ENCODE data around the gene FLII.
A peak's percentile ranks its signal among the peaks of the same experiment; 100 is the strongest.

Gene FLII

DNA sequence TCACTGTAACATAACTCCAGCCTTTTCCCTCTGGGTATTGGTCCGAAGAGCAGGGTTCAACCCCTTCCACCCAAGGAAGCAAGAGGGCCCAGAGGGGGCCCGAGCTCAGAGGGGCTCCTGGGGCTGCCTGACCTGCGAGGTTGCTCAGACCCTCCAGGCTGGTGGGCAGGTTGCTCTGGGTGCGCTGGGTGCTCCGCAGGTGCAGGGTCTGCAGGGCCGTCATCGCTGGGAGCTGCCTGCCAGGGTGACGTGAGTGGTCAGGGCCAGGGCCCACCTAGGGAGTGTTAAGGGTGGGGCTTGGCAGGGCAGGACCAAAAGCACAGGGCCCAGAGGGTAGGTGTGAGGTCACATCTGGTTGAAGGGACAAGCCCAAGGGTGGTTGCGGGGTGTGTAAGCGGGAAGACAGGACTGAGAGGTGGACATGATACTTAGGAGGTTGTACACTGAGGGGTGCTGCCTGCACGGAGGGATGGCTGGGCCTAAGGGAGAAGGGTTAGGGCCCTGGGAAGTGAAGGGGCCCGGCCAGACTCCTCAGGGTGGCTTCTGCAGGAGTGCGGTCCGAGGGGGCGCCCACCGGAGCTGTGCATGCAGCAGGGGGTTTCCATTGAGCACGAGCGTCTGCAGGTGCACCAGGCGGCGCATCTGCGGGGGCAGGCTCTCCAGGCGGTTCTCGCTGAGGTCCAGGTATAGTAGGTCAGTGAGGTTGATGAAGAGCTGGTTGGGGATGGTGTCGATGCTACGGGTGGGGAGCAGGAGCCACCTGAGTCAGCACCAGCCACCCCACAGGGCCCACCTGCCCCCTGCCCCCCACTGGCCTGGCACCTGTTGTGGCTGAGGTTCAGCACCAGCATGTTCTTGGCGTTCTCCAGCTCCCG is 4.4 kb downstream of the FLII start:
- H3K4me3 Mint-ChIP-seq, result no peak overlapping the region
- H3K9me3 Mint-ChIP-seq, result no peaks in the 10 kb centered on the region
- H3K27ac Mint-ChIP-seq, result no peak overlapping the region
- ATAC-seq (replicated peaks) (no peak), DNase-seq (no peak)
- H3K36me3 Mint-ChIP-seq, result peaks cover 43 to 61% of the 10 kb centered on the region in 2 donors
- H3K4me1 Mint-ChIP-seq, result peaks cover 13 to 24% of the 10 kb centered on the region in 2 donors
- no peaks in the 10 kb centered on the region for H3K27me3 Mint-ChIP-seq

DNA sequence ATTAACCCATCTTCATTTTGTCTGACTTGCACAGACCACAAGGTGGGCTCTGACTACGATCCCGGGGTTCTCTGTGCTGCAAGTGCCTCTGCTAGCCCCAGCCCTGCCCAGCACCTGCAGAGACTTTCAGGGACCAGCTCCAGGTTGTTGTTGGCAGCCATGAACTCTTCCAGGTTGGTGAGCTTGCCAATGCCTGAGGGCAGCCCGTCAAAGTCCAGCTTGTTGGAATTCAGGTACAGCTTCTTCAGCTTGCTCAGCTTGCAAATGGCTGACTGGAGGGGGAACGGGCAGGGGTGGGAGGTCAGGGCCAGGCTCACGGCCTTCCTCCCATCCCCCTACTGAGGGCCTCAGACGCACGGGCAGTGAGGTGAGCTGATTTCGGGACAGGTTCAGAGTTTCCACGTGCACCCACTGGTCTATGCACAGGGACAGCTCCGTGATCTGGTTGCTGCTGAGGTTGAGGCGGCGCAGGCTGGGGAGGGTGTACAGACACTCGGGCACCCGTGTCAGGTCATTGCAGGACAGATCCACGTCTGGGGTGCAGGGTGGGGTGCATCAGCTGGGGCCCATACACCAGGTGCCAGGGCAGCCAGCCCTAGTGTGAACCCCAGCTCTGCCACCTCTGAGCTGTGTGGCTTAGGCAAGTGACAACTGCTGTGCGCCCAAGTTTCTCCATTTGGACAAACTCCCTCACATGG is 5.2 kb downstream of the FLII start:
- Mint-ChIP-seq H3K27ac (no peak overlapping the region), H3K4me3 (no peak overlapping the region), H3K9me3 (no peaks in the 10 kb centered on the region), H3K4me1 (peaks cover 10 to 30% of the 10 kb centered on the region in 2 donors), H3K36me3 (peaks cover 50 to 68% of the 10 kb centered on the region in 2 donors), H3K27me3 (no peaks in the 10 kb centered on the region)
- no peak for DNase-seq
- ATAC-seq (replicated peaks), result no peak

DNA sequence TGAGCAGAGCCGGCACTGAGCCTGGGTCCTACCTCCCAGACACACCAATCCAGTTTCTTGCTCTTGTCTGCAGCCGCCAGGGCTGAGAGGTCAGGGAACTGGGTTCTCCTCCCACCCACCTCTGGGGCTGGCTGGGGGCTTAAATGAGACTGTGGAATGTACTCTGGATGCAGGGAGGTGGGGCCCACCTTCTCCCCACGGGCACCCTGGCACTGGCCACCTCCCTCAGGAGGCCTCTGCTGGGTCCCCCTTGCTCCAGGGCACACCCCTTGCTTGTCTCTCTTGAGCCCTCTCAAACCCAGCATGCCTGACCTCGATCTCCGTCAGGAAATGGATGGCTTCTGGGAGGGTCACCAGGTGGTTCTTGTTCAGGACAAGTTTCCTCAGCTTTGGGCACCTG is 6.4 kb downstream of the FLII start:
- Mint-ChIP-seq H3K4me1 (peaks cover 11 to 25% of the 10 kb centered on the region in 2 donors), H3K27me3 (no peaks in the 10 kb centered on the region), H3K27ac (peak overlapping the region; percentile 14), H3K36me3 (peaks cover 59 to 71% of the 10 kb centered on the region in 2 donors), H3K4me3 (no peak overlapping the region), H3K9me3 (no peaks in the 10 kb centered on the region)
- ATAC-seq (replicated peaks) (no peak), DNase-seq (no peak)

DNA sequence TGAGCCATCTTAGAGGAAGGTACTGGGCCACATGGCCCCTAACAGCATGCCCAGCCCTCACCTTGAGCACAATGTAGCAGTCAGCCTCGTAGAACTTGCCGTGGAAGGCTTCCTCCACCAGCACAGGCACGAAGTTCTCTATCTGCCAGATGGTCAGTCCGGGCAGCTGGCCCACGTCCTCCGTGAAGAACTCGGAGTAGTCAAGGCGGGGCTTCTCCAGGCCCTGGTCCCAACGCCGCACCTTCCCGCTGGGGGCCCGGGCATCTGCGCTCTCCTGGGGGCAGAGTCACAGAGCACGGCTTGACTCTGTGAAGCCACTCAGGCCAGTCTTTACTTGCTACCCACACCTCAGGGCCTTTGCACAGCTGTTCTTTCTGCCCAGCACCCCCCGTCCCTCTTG is 7.3 kb downstream of the FLII start:
- no peak overlapping the region for H3K4me3 Mint-ChIP-seq
- no peaks in the 10 kb centered on the region for H3K9me3 Mint-ChIP-seq
- H3K27me3 Mint-ChIP-seq, result no peaks in the 10 kb centered on the region
- no peak for DNase-seq
- no peak for ATAC-seq (replicated peaks)
- H3K27ac Mint-ChIP-seq, result no peak overlapping the region
- H3K4me1 Mint-ChIP-seq, result peaks cover 9 to 16% of the 10 kb centered on the region in 2 donors
- H3K36me3 Mint-ChIP-seq, result peaks cover 65 to 74% of the 10 kb centered on the region in 2 donors

DNA sequence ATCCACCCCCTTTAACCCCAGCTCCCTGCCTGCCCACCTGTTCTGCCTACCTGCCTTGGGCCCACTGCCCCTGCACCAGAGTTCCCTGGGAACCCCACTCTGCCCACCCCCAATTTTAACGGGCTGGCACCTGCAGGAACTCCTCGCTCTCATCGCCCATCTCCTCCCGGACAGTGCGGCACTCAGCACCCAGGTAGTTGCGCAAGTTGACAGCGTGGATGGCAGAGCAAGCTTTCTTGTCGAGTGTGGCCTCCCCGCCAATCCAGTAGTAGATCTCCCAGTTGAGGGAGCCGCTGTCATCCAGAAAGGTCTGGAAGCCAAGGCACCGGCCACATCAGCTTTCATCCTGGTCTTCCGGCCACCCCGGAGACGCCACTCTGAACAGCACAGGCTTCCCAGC is 7.8 kb downstream of the FLII start:
- H3K36me3 Mint-ChIP-seq, result peaks cover 68 to 77% of the 10 kb centered on the region in 2 donors
- peaks cover 9 to 13% of the 10 kb centered on the region in 2 donors for H3K4me1 Mint-ChIP-seq
- DNase-seq, result no peak
- no peaks in the 10 kb centered on the region for H3K27me3 Mint-ChIP-seq
- no peak overlapping the region for H3K27ac Mint-ChIP-seq
- no peak for ATAC-seq (replicated peaks)
- no peak overlapping the region for H3K4me3 Mint-ChIP-seq
- no peaks in the 10 kb centered on the region for H3K9me3 Mint-ChIP-seq

DNA sequence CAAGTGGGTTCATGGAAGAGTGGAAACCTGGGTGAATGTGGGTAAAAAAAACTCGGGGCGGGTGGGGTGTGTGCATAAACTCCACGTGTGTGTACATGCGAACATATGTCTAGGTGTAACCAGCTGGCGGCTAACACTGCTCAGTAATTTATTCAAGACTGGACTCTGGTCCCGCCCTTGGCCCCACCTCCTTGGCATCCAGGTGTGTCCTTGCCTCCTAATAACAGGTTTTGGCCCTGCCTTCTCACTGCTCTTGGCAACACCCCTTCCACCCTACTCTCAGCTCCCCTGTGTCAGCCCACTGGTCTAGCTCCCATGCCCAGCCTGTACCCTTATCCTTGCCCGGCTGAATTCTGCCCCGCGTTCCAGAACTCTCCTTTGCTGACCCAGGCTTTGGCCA is 8.3 kb downstream of the FLII start:
- H3K4me1 Mint-ChIP-seq, result peaks cover 9 to 13% of the 10 kb centered on the region in 2 donors
- H3K9me3 Mint-ChIP-seq, result no peaks in the 10 kb centered on the region
- peaks cover 72 to 79% of the 10 kb centered on the region in 2 donors for H3K36me3 Mint-ChIP-seq

DNA sequence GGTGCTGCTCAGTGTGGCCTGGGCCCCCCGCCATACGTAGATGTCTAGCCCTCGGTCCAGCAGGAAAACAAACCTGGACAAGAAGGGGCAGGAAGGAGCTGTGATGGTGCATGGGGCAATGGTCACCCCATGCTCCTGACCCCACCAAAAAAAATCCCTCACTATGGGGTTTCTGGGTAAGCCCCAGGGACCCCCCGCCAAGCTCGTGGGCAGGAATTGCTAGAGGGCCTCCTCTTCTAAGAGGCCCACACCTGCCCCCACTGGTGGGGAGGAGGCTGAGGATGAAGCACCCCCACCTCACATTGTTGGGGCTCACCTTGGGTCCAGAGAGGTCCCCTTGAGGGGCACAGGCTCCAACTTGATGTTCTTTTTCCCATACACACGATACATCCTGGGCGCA is 9.7 kb downstream of the FLII start:
- H3K4me3 Mint-ChIP-seq, result no peak overlapping the region
- no peak for ATAC-seq (replicated peaks)
- H3K36me3 Mint-ChIP-seq, result peaks cover 66 to 69% of the 10 kb centered on the region in 2 donors
- DNase-seq, result no peak
- no peaks in the 10 kb centered on the region for H3K27me3 Mint-ChIP-seq
- H3K4me1 Mint-ChIP-seq, result peaks cover 9 to 13% of the 10 kb centered on the region in 2 donors
- H3K27ac Mint-ChIP-seq, result no peak overlapping the region
- H3K9me3 Mint-ChIP-seq, result no peaks in the 10 kb centered on the region

More for the DNA sequence above, 8.3 kb downstream of the FLII start:
- Mint-ChIP-seq H3K27ac (no peak overlapping the region), H3K27me3 (no peaks in the 10 kb centered on the region), H3K4me3 (no peak overlapping the region)
- DNase-seq (no peak), ATAC-seq (replicated peaks) (no peak)

DNA sequence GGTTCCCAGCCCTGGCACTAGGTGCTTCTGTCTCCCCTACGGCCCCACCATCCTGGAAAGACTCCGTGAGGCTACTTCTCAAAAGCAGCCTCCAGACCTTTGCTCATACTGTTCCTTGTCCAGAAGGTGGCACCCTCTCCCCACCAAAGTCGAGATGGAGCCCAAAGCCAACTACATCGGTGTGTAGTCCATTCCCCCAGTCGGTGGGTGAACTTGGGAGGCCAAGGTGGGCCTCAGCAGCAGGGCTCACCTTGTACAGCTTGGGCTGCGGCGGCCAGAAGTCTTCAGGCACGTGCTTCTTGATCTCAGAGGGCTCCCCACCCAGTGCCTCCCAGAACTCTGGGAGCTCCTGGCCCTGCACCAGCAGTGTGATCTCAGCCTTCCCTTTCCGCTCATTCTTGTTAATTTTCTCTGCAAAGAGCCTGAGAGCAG is 10.2 kb downstream of the FLII start:
- DNase-seq (peak; percentile 40), ATAC-seq (replicated peaks) (peak; percentile 79 to 87)
- peaks cover 9 to 13% of the 10 kb centered on the region in 2 donors for H3K4me1 Mint-ChIP-seq
- no peak overlapping the region for H3K4me3 Mint-ChIP-seq
- H3K9me3 Mint-ChIP-seq, result no peaks in the 10 kb centered on the region
- H3K36me3 Mint-ChIP-seq, result peaks cover 64 to 65% of the 10 kb centered on the region in 2 donors
- H3K27me3 Mint-ChIP-seq, result no peaks in the 10 kb centered on the region
- H3K27ac Mint-ChIP-seq, result peak overlapping the region; percentile 86

DNA sequence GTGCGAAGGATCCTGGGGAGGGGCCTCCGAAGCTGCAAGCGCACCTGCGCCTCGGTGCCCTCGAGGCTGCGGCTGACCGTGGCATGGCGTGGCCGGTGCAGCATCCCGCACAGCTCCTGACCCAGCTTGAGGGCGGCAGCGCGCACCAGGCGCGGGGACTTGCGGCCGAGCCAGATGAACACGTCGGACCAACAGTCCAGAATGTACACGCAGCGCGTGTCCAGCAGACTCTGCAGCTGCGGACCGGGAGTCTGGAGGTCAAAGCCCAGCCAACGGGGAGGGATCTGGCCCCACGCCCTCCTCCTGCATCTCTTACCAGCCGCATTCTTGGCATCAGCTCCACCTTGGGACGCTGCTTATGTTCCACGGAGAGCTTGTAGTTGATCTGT is 10.9 kb downstream of the FLII start:
- Mint-ChIP-seq H3K27me3 (no peaks in the 10 kb centered on the region), H3K36me3 (peaks cover 58 to 62% of the 10 kb centered on the region in 2 donors), H3K9me3 (no peaks in the 10 kb centered on the region), H3K4me1 (peaks cover 9 to 13% of the 10 kb centered on the region in 2 donors), H3K27ac (no peak overlapping the region), H3K4me3 (no peak overlapping the region)
- DNase-seq, result no peak
- no peak for ATAC-seq (replicated peaks)

DNA sequence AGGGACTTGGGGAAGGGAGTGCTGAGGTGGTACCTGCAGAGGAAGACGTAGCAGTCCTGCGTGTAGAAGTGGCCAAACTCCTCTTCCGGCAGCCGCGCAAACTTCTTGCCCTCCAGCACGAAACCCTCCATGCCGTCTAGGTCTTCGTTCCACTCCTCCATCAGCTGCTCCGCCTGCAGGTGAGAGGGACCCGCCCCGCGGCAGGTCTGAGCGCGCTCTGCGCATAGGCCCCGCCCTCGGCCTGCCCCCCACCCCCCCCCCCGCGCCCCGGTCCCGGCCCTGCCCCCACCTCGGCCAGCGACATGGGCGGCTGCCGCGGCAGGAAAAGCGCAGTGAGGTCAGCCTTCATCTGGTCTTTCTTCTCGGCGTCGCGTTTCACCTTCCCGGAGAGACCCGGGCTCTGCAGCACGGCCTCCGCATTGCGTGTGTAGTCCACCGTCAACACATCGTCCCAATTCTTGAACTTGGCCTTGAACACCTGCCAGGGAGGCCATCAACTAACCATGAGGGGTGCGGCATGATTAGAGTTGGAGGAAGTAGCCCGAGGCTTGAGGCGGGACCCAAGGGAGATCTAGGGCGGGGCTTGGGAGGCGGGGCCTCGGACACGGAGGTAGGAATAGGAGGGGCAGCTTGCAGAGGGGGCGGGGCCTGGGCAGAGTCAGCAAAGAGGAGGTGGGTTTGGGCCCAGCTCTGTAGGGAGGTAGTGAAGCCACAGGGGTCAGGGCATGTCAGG is 11.5 kb downstream of the FLII start:
- H3K4me1 Mint-ChIP-seq, result peaks cover 9 to 13% of the 10 kb centered on the region in 2 donors
- peak; percentile 55 to 66 for ATAC-seq (replicated peaks)
- H3K27me3 Mint-ChIP-seq, result no peaks in the 10 kb centered on the region
- peak overlapping the region; percentile 66 for H3K27ac Mint-ChIP-seq
- peak overlapping the region in 1 of 2 donors; percentile 46 for H3K4me3 Mint-ChIP-seq
- DNase-seq, result no peak
- peaks cover 54 to 59% of the 10 kb centered on the region in 2 donors for H3K36me3 Mint-ChIP-seq
- no peaks in the 10 kb centered on the region for H3K9me3 Mint-ChIP-seq

DNA sequence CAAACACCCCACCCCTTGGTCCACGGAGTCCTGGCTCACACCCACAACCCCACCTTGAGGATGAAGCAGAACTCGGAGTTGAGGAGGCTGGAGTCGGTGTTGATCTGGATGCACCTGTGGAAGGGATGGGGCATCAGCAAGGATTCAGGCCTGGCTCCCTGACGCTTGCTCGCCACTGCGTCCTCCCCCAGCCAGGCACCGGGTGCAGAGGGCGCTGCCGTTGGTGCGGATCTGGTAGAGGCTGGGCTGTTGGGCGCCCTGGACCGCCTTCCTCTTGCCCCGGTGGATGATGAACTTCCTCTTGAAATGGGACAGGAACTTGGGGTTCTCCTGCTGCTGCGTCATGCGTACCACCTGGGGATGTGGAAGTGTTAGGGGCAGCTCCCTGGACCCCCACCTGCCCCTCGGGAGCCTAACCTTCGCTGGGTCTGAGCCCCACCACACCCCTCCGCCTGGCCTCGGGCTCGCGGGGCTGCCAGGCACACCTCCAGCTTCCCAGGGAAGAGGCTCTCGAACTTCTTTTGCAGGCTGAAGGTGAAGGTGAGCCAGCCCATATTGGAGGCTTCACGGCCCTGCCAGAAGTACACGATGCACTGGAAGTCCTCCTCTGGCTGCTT is 12.3 kb downstream of the FLII start:
- Mint-ChIP-seq H3K27ac (no peak overlapping the region), H3K9me3 (no peaks in the 10 kb centered on the region), H3K27me3 (no peaks in the 10 kb centered on the region), H3K4me3 (no peak overlapping the region), H3K36me3 (peaks cover 46 to 55% of the 10 kb centered on the region in 2 donors), H3K4me1 (peaks cover 9 to 13% of the 10 kb centered on the region in 2 donors)
- ATAC-seq (replicated peaks) (no peak), DNase-seq (no peak)

DNA sequence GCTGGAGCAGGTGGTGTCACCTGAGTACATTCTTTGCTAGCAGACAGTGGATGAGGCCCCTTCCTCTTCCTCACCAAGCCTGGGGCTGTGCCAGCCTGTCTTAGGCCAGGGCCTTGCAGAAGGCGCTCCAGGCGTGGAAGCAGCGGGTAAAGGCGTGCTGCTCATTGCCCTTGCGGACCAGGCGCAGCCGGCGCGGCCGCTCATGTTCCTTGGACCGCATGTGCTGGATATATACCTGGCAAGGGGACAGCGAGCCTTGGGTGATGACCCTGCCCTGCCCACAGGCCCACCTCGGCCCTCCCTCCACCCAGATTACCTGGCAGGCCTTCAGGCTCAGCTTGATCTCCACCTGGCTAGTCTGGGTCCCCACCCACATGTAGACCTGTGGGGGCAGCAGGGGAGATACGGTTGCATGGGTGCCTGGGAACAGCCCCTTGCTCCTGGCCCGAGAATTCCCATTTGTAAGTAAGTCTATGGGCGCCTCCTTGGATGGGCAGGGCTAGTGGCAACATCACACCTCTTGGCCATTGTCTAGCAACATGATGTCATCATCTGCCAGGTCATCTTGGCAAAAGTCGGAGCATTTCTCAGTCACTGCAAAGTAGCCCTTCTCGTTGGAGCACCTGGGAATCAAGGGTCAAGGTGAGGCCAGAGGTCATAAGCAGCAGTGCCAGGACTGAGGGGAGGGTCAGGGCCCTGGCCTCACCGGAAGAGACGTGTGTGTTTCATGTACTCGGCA is 13.3 kb downstream of the FLII start:
- no peak for ATAC-seq (replicated peaks)
- Mint-ChIP-seq H3K4me3 (no peak overlapping the region), H3K27ac (no peak overlapping the region), H3K27me3 (no peaks in the 10 kb centered on the region), H3K4me1 (peaks cover 9 to 13% of the 10 kb centered on the region in 2 donors), H3K36me3 (peaks cover 36 to 49% of the 10 kb centered on the region in 2 donors), H3K9me3 (no peaks in the 10 kb centered on the region)
- no peak for DNase-seq

DNA sequence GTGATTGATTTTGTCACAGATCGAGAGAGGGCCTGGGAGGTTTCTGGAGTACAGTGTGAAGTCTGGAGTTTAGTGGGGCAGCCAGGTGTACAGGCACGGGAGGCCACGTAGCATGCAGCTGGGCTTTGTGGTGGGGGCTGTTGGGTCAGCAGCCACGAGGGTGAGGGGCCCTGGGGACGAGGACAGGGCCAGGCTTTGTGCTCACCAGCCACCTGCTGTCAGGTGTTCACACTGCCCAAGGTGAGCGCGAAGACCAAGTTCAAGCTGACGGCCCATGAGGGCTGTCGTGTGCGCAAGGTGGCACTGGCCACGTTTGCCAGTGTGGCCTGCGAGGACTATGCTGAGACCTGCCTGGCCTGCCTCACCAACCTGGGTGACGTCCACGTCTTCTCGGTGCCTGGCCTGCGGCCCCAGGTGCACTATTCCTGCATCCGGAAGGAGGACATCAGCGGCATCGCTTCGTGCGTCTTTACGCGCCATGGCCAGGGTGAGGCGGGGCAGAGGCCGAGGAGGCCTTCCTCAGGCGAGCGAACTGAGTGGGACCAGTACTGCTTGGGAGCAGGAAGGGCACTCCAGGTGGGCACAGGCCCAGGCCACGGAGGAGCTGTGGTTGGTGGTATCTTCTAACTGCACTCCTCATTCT is 17.2 kb downstream of the FLII start:
- Mint-ChIP-seq H3K4me1 (peaks cover 0 to 1% of the 10 kb centered on the region in 2 donors), H3K9me3 (no peaks in the 10 kb centered on the region), H3K4me3 (no peak overlapping the region), H3K36me3 (peaks cover 24 to 29% of the 10 kb centered on the region in 2 donors), H3K27me3 (no peaks in the 10 kb centered on the region), H3K27ac (peak overlapping the region; percentile 17)
- DNase-seq (no peak), ATAC-seq (replicated peaks) (no peak)

Measured in stimulated activated naive B cell treated with anti-CD40 and anti-IgM and Interleukin-4, amounts not matched to agents 10 μg/mL and 1 μg/mL and 100 μg/mL, for 72 hours (primary cell).